ENCODE data around the gene CSGALNACT2.

DNA sequence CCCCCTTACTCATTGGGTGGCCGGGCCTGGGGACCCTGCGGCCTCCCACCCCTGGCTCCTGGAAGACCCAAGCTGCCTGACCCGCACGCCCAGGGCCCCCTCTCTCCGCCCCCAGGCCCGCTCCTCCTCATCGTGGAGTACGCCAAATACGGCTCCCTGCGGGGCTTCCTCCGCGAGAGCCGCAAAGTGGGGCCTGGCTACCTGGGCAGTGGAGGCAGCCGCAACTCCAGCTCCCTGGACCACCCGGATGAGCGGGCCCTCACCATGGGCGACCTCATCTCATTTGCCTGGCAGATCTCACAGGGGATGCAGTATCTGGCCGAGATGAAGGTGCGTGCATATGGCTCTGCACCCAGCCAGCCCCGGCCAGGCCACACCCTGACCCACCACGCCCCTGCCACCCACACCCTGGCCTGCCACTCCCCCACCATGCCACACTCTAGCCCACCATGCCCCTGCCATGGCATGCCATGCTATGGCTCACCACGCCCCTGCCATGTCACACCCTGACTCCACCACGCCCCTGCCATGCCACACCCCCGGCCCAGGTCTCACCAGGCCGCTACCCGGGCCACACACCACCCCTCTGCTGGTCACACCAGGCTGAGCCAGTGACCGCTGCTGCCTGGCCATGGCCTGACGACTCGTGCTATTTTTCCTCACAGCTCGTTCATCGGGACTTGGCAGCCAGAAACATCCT, 18.7 kb upstream of the CSGALNACT2 start:
- TF ChIP-seq POLR2A (IDR thresholded peaks at IDR 0.05; ENCODE audit: low read length) (no peak), GATA1 (IDR thresholded peaks at IDR 0.05; ENCODE audit: low read depth, low read length) (no peak)

Data from erythroblast (primary cell).